CD8-positive, alpha-beta memory T cell (primary cell): Measurements from ENCODE around the gene AQP12B. TPM values are rescaled to one million over a fixed set of nuclear protein-coding genes. Genes with fewer than 3 reads are reported as not detected.

Source experiments
- CTCF ChIA-PET: fragments of 350-600 bp; sonication (Branson Sonifier 250); formaldehyde crosslinking; loops from one replicate; lab custom pipeline; 2021; ENCODE audit warnings: antibody characterized with exemption; lab: Charles Lee
- POLR2A ChIA-PET: fragments of 350-600 bp; sonication (Branson Sonifier 250); formaldehyde crosslinking; loops from one replicate; lab custom pipeline; 2021; ENCODE audit warnings: antibody characterized with exemption; lab: Charles Lee
- DNase-seq, 5 donors: peaks; one replicate each; pipeline versions ENCODE4 v3.0.0 to v3.0.0-alpha.2; 2020 to 2022; ENCODE audit warnings: mixed read lengths in 1 of 5
- H3K27ac ChIP-seq: one replicate; pipeline ENCODE4 v1.7.0; 2013; ENCODE audit warnings: low read depth, mild to moderate bottlenecking, low read length, moderate library complexity
- H3K27me3 ChIP-seq: 2 replicates; pipeline ENCODE4 v1.7.0; 2013; ENCODE audit warnings: low read length, mild to moderate bottlenecking; ENCODE audit not compliant: insufficient read depth, poor library complexity, severe bottlenecking
- H3K36me3 ChIP-seq: 2 replicates; pipeline ENCODE4 v1.7.0; 2013; ENCODE audit warnings: mild to moderate bottlenecking, low read length, moderate library complexity; ENCODE audit not compliant: insufficient read depth
- H3K4me1 ChIP-seq: 2 replicates; pipeline ENCODE4 v1.7.0; 2013; ENCODE audit warnings: mild to moderate bottlenecking, low read length, moderate library complexity; ENCODE audit not compliant: insufficient read depth
- H3K4me3 ChIP-seq: 2 replicates; pipeline ENCODE4 v1.7.0; 2013; ENCODE audit warnings: mild to moderate bottlenecking, low read length
- H3K9me3 ChIP-seq: 2 replicates; pipeline ENCODE4 v1.7.0; 2013; ENCODE audit warnings: mild to moderate bottlenecking, low read length
- H3K27ac Mint-ChIP-seq, 8 donors: one replicate each; pipeline ENCODE4 v1.8.0; 2020 to 2021; ENCODE audit warnings: mixed read lengths in 8 of 8, mild to moderate bottlenecking in 6 of 8, inconsistent platforms in 3 of 8, moderate library complexity in 3 of 8
- H3K27me3 Mint-ChIP-seq, 2 donors: one replicate each; pipeline ENCODE4 v1.8.0; 2020 to 2021; ENCODE audit warnings: mixed read lengths in 2 of 2, mild to moderate bottlenecking in 1 of 2, moderate library complexity in 1 of 2
- H3K36me3 Mint-ChIP-seq, 3 donors: one replicate each; pipeline ENCODE4 v1.8.0; 2020 to 2021; ENCODE audit warnings: mixed read lengths in 3 of 3, inconsistent platforms in 1 of 3, mild to moderate bottlenecking in 1 of 3
- H3K4me1 Mint-ChIP-seq, 3 donors: one replicate each; pipeline ENCODE4 v1.8.0; 2020 to 2021; ENCODE audit warnings: mixed read lengths in 3 of 3, inconsistent platforms in 1 of 3, mild to moderate bottlenecking in 1 of 3
- H3K4me3 Mint-ChIP-seq, 7 donors: one replicate each; pipeline ENCODE4 v1.8.0; 2020 to 2021; ENCODE audit warnings: mixed read lengths in 7 of 7, mild to moderate bottlenecking in 6 of 7, moderate library complexity in 4 of 7, inconsistent platforms in 2 of 7
- H3K9me3 Mint-ChIP-seq, 5 donors: one replicate each; pipeline ENCODE4 v1.8.0; 2020 to 2022; ENCODE audit warnings: mixed read lengths in 5 of 5, mild to moderate bottlenecking in 3 of 5, moderate library complexity in 2 of 5, inconsistent platforms in 1 of 5
- polyA plus RNA-seq: library from polyadenylated mRNA; unstranded; fragments of 300-500 nt; fragmentation: Illumina TruSeq; gene quantifications from one replicate; pipeline ENCODE4 v1.2.3, GENCODE V29; 2021
- total RNA-seq, 2 experiments: library from RNA; stranded (reverse); gene quantifications; one replicate each; pipeline ENCODE4 v1.2.3, GENCODE V29; 2021

Gene AQP12B
- total and polyA plus RNA-seq, 3 experiments from 2014 or later, result not detected

- Mint-ChIP-seq H3K36me3 (no peaks in the 10 kb centered on the region), H3K4me1 (peaks cover 0 to 15% (median 9%) of the 10 kb centered on the region in 3 donors), H3K27me3 (peaks cover 12 to 31% of the 10 kb centered on the region in 2 donors), H3K27ac (peak overlapping the region in 6 of 8 donors; percentile 12 to 86 (median 62)), H3K9me3 (no peaks in the 10 kb centered on the region), H3K4me3 (peak overlapping the region in 1 of 7 donors; percentile 35)
- CTCF ChIA-PET, result no interaction called here
- POLR2A ChIA-PET, result no interaction called here
- Histone ChIP-seq H3K4me3 (no peak overlapping the region), H3K4me1 (peaks cover 5% of the 10 kb centered on the region), H3K27ac (no peak overlapping the region), H3K36me3 (no peaks in the 10 kb centered on the region), H3K27me3 (peaks cover 3% of the 10 kb centered on the region), H3K9me3 (no peaks in the 10 kb centered on the region)
- DNase-seq, result no peak
Measured at GRCh38 chr2:240647503-240648154, 35.1 kb downstream of the AQP12B start.

- Histone ChIP-seq H3K4me1 (peaks cover 5% of the 10 kb centered on the region), H3K27ac (no peak overlapping the region), H3K4me3 (no peak overlapping the region), H3K9me3 (no peaks in the 10 kb centered on the region), H3K36me3 (no peaks in the 10 kb centered on the region), H3K27me3 (peaks cover 3% of the 10 kb centered on the region)
- POLR2A ChIA-PET, result no interaction called here
- Mint-ChIP-seq H3K36me3 (no peaks in the 10 kb centered on the region), H3K27me3 (peaks cover 12 to 27% of the 10 kb centered on the region in 2 donors), H3K27ac (peak overlapping the region in 2 of 8 donors; percentile 24 to 97), H3K9me3 (no peaks in the 10 kb centered on the region), H3K4me3 (peak overlapping the region in 1 of 7 donors; percentile 35), H3K4me1 (peaks cover 0 to 15% (median 9%) of the 10 kb centered on the region in 3 donors)
- CTCF ChIA-PET, result no interaction called here
- DNase-seq, result peak in 1 of 5 donors; percentile 39
Measured at GRCh38 chr2:240646900-240647502, 35.7 kb downstream of the AQP12B start.

GRCh38 chr2:240646176-240646899 lies 36.3 kb downstream of the AQP12B start:
- H3K27me3 ChIP-seq, result no peaks in the 10 kb centered on the region
- no peaks in the 10 kb centered on the region for H3K36me3 Mint-ChIP-seq
- no peaks in the 10 kb centered on the region for H3K9me3 ChIP-seq
- peak; percentile 18 to 69 (median 54) for DNase-seq
- H3K36me3 ChIP-seq, result no peaks in the 10 kb centered on the region
- peak overlapping the region; percentile 13 to 76 (median 55) for H3K4me3 Mint-ChIP-seq
- H3K9me3 Mint-ChIP-seq, result no peaks in the 10 kb centered on the region
- peak overlapping the region; percentile 19 to 97 (median 92) for H3K27ac Mint-ChIP-seq
- peaks cover 0 to 15% (median 9%) of the 10 kb centered on the region in 3 donors for H3K4me1 Mint-ChIP-seq
- peak overlapping the region; percentile 45 for H3K4me3 ChIP-seq
- peak overlapping the region; percentile 16 for H3K27ac ChIP-seq
- CTCF ChIA-PET, result no interaction called here
- H3K4me1 ChIP-seq, result peaks cover 5% of the 10 kb centered on the region
- POLR2A ChIA-PET, result no interaction called here
- peaks cover 8 to 27% of the 10 kb centered on the region in 2 donors for H3K27me3 Mint-ChIP-seq

- Histone ChIP-seq H3K27ac (peak overlapping the region; percentile 16), H3K36me3 (no peaks in the 10 kb centered on the region), H3K4me1 (peaks cover 5% of the 10 kb centered on the region), H3K4me3 (peak overlapping the region; percentile 45), H3K9me3 (no peaks in the 10 kb centered on the region), H3K27me3 (no peaks in the 10 kb centered on the region)
- Mint-ChIP-seq H3K36me3 (no peaks in the 10 kb centered on the region), H3K4me3 (peak overlapping the region; percentile 13 to 76 (median 55)), H3K27ac (peak overlapping the region; percentile 19 to 97 (median 92)), H3K27me3 (peaks cover 5 to 27% of the 10 kb centered on the region in 2 donors), H3K9me3 (no peaks in the 10 kb centered on the region), H3K4me1 (peaks cover 0 to 15% (median 9%) of the 10 kb centered on the region in 3 donors)
- DNase-seq, result no peak
- POLR2A ChIA-PET, result no interaction called here
- CTCF ChIA-PET, result no interaction called here
Measured at GRCh38 chr2:240645801-240646175, 36.9 kb downstream of the AQP12B start.

GRCh38 chr2:240645346-240645745 lies 37.3 kb downstream of the AQP12B start:
- Mint-ChIP-seq H3K27me3 (peaks cover 5 to 27% of the 10 kb centered on the region in 2 donors), H3K27ac (peak overlapping the region in 5 of 8 donors; percentile 19 to 97 (median 94)), H3K9me3 (no peaks in the 10 kb centered on the region), H3K4me3 (peak overlapping the region in 3 of 7 donors; percentile 12 to 76 (median 75)), H3K4me1 (peaks cover 0 to 15% (median 9%) of the 10 kb centered on the region in 3 donors), H3K36me3 (no peaks in the 10 kb centered on the region)
- H3K27me3 ChIP-seq, result no peaks in the 10 kb centered on the region
- no peaks in the 10 kb centered on the region for H3K36me3 ChIP-seq
- H3K4me1 ChIP-seq, result peaks cover 5% of the 10 kb centered on the region
- no peaks in the 10 kb centered on the region for H3K9me3 ChIP-seq
- ChIA-PET POLR2A (no interaction called here), CTCF (no interaction called here)
- H3K4me3 ChIP-seq, result no peak overlapping the region
- no peak for DNase-seq
- H3K27ac ChIP-seq, result no peak overlapping the region

- ChIA-PET CTCF (no interaction called here), POLR2A (no interaction called here)
- Histone ChIP-seq H3K9me3 (no peaks in the 10 kb centered on the region), H3K27ac (no peak overlapping the region), H3K4me1 (peaks cover 5% of the 10 kb centered on the region), H3K36me3 (no peaks in the 10 kb centered on the region), H3K27me3 (no peaks in the 10 kb centered on the region), H3K4me3 (no peak overlapping the region)
- H3K4me1 Mint-ChIP-seq, result peaks cover 0 to 15% (median 9%) of the 10 kb centered on the region in 3 donors
- DNase-seq, result no peak
- H3K9me3 Mint-ChIP-seq, result no peaks in the 10 kb centered on the region
- no peak overlapping the region for H3K4me3 Mint-ChIP-seq
- H3K27ac Mint-ChIP-seq, result peak overlapping the region in 3 of 8 donors; percentile 52 to 94 (median 79)
- H3K27me3 Mint-ChIP-seq, result peaks cover 5 to 24% of the 10 kb centered on the region in 2 donors
- no peaks in the 10 kb centered on the region for H3K36me3 Mint-ChIP-seq
Measured at GRCh38 chr2:240644859-240645301, 37.8 kb downstream of the AQP12B start.

- no peaks in the 10 kb centered on the region for H3K36me3 ChIP-seq
- no peaks in the 10 kb centered on the region for H3K36me3 Mint-ChIP-seq
- no peak overlapping the region for H3K4me3 ChIP-seq
- no peak for DNase-seq
- ChIA-PET POLR2A (no interaction called here), CTCF (no interaction called here)
- H3K9me3 Mint-ChIP-seq, result no peaks in the 10 kb centered on the region
- H3K9me3 ChIP-seq, result no peaks in the 10 kb centered on the region
- H3K27me3 Mint-ChIP-seq, result peaks cover 4 to 19% of the 10 kb centered on the region in 2 donors
- no peak overlapping the region for H3K4me3 Mint-ChIP-seq
- H3K4me1 ChIP-seq, result peaks cover 5% of the 10 kb centered on the region
- no peak overlapping the region for H3K27ac ChIP-seq
- peak overlapping the region in 4 of 8 donors; percentile 56 to 94 (median 86) for H3K27ac Mint-ChIP-seq
- peaks cover 0 to 15% (median 9%) of the 10 kb centered on the region in 3 donors for H3K4me1 Mint-ChIP-seq
- H3K27me3 ChIP-seq, result no peaks in the 10 kb centered on the region
Measured at GRCh38 chr2:240644171-240644651, 38.5 kb downstream of the AQP12B start.
